Measurements from ENCODE around the gene C5orf22.

Gene C5orf22

GRCh38 chr5:31531888-31532547, at the start of gene C5orf22, which contains the start of gene DROSHA:
Gene C5orf22, plus strand, starts transcription at chr5:31532301. Its CDS starts 92 bp downstream, at chr5:31532393.
Gene DROSHA, minus strand, starts transcription at chr5:31532093. Its CDS starts 3,034 bp downstream, at chr5:31529059.
- peak within 1 kb of the TSS; percentile 93 for H3K4me3 ChIP-seq (ENCODE audit: low read length)
- TF ChIP-seq CTCF (conservative IDR thresholded peaks at IDR 0.05; ENCODE audit: low read length), result peak; percentile 17; the same call in 1 of the 2 replicates
- peak; percentile 93 for DNase-seq (ENCODE audit: low read depth)

- DNase-seq (ENCODE audit: low read depth), result no peak
- no peak for TF ChIP-seq CTCF (conservative IDR thresholded peaks at IDR 0.05; ENCODE audit: low read length)
- H3K4me3 ChIP-seq (ENCODE audit: low read length), result no peak overlapping the region
Observed at GRCh38 chr5:31485376-31486207, 46.5 kb upstream of the C5orf22 start.

DNA sequence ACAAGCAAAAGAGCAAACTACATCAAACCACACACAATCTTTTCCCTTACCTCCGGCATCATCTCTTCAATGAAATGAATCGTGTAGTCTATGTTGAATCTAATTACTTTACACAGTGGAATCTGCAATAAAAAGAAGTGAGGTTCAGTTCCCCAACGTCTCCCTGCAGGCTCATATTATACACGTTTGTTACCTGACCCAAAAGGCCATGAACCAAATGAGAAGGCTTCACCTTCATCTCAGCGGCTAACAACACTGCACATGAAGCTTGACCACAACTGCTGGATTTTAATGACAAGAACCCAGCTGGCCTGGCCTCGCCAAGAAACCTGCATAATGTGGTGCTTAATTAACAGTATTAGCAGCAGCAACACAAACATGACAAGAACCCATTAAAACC, 45.7 kb upstream of the C5orf22 start:
- DNase-seq (ENCODE audit: low read depth), result no peak
- TF ChIP-seq CTCF (conservative IDR thresholded peaks at IDR 0.05; ENCODE audit: low read length), result no peak
- H3K4me3 ChIP-seq (ENCODE audit: low read length), result no peak overlapping the region

- H3K4me3 ChIP-seq (ENCODE audit: low read length), result no peak overlapping the region
- no peak for DNase-seq (ENCODE audit: low read depth)
- peak; percentile 45 for TF ChIP-seq CTCF (conservative IDR thresholded peaks at IDR 0.05; ENCODE audit: low read length)
Observed at GRCh38 chr5:31487506-31487905, 44.6 kb upstream of the C5orf22 start.

- no peak for TF ChIP-seq CTCF (conservative IDR thresholded peaks at IDR 0.05; ENCODE audit: low read length)
- DNase-seq (ENCODE audit: low read depth), result no peak
- no peak overlapping the region for H3K4me3 ChIP-seq (ENCODE audit: low read length)
Observed at GRCh38 chr5:31492869-31493268, 39.2 kb upstream of the C5orf22 start.

DNA sequence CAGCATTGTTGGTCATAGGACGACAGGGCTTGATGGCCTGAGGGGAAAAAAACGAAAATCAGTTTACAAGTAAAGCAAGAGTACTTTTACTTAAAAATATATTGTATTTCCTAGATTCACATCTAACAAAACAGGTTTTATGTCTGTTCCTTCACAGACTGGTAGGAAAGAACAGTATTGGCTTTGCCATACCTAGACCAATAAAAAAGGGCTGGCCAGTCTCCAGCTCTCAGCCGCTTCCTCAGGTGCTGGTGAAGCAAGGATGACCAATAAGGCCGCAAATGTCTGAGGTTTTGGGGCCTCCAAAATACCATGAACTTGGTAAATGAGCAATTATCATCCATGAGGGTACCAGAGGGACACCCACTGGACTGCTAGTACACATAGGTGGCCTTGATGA, 36.8 kb upstream of the C5orf22 start:
- DNase-seq (ENCODE audit: low read depth), result no peak
- no peak for TF ChIP-seq CTCF (conservative IDR thresholded peaks at IDR 0.05; ENCODE audit: low read length)
- no peak overlapping the region for H3K4me3 ChIP-seq (ENCODE audit: low read length)
